SKM-1 treated with dmso at 0.1 percent for 144 hours (cell line): ENCODE measurements around the gene FGF23.

Experiments used
- DNase-seq: peaks from one replicate; lab custom pipeline; 2025; ENCODE audit not compliant: unreplicated experiment; lab: John Stamatoyannopoulos, UW

FGF23 gene

GRCh38 chr12:4386801-4387200, 7.3 kb upstream of the FGF23 start:
- DNase-seq, result no peak

GRCh38 chr12:4383304-4383865, 3.9 kb upstream of the FGF23 start:
- peak; percentile 0 for DNase-seq

GRCh38 chr12:4380332-4380731, 820 bp upstream of the FGF23 start:
- DNase-seq, result no peak

GRCh38 chr12:4378772-4379171, 740 bp downstream of the FGF23 start:
- no peak for DNase-seq

- no peak for DNase-seq
Observed at GRCh38 chr12:4375449-4375848, 4.1 kb downstream of the FGF23 start.

- DNase-seq, result no peak
Observed at GRCh38 chr12:4372653-4373052, 6.9 kb downstream of the FGF23 start.

- DNase-seq, result no peak
Observed at GRCh38 chr12:4370265-4370664, 9.2 kb downstream of the FGF23 start.

- DNase-seq, result no peak
Observed at GRCh38 chr12:4369548-4369947, 10.0 kb downstream of the FGF23 start.

- DNase-seq, result no peak
Observed at GRCh38 chr12:4366090-4366489, 13.4 kb downstream of the FGF23 start.

- DNase-seq, result peak; percentile 0
Observed at GRCh38 chr12:4356041-4356327, 23.5 kb downstream of the FGF23 start.

GRCh38 chr12:4355156-4356040, 24.1 kb downstream of the FGF23 start:
- DNase-seq, result no peak

GRCh38 chr12:4353785-4354208, 25.7 kb downstream of the FGF23 start:
- DNase-seq, result no peak

- no peak for DNase-seq
Observed at GRCh38 chr12:4346931-4347330, 32.6 kb downstream of the FGF23 start.

- DNase-seq, result no peak
Observed at GRCh38 chr12:4331842-4332241, 47.7 kb downstream of the FGF23 start.

GRCh38 chr12:4331221-4331620, 48.3 kb downstream of the FGF23 start:
- DNase-seq, result no peak

- no peak for DNase-seq
Observed at GRCh38 chr12:4330203-4330602, 49.3 kb downstream of the FGF23 start.

GRCh38 chr12:4327293-4327692, 52.2 kb downstream of the FGF23 start:
- no peak for DNase-seq

GRCh38 chr12:4325966-4326365, 53.5 kb downstream of the FGF23 start:
- no peak for DNase-seq

GRCh38 chr12:4324366-4324765, 55.1 kb downstream of the FGF23 start:
- DNase-seq, result no peak

GRCh38 chr12:4323396-4323795, 56.1 kb downstream of the FGF23 start:
- DNase-seq, result no peak

GRCh38 chr12:4322726-4323125, 56.8 kb downstream of the FGF23 start:
- DNase-seq, result no peak

- DNase-seq, result peak; percentile 57
Observed at GRCh38 chr12:4320853-4321701, 58.4 kb downstream of the FGF23 start, which contains the start of gene TIGAR. Gene TIGAR (plus strand): TSS chr12:4321213. CDS start chr12:4321272, 59 bp downstream.
